AG09309 (cell line): ENCODE measurements around the gene FAM204A.

Experiments
- DNase-seq: peaks from one replicate; pipeline ENCODE4 v3.0.0-alpha.2; 2010; ENCODE audit warnings: low read depth
- H3K4me3 ChIP-seq: 2 replicates; pipeline ENCODE4 v1.5.1; 2011; ENCODE audit warnings: mild to moderate bottlenecking, low read depth, low read length, moderate library complexity; ENCODE audit not compliant: control insufficient read depth
- CTCF ChIP-seq: IDR thresholded peaks from 2 replicates; pipeline ENCODE4 v1.5.1; 2011; ENCODE audit warnings: mild to moderate bottlenecking, low read depth, low read length, inconsistent platforms; ENCODE audit not compliant: insufficient read depth, control insufficient read depth; ENCODE audit errors: missing control alignments

Gene FAM204A

GRCh38 chr10:118307220-118307619 lies 34.9 kb downstream of the FAM204A start:
- H3K4me3 ChIP-seq = no peak overlapping the region
- DNase-seq = no peak
- TF ChIP-seq CTCF = no peak

GRCh38 chr10:118305730-118306129 lies 36.4 kb downstream of the FAM204A start:
- no peak for DNase-seq
- H3K4me3 ChIP-seq = no peak overlapping the region
- no peak for TF ChIP-seq CTCF

- H3K4me3 ChIP-seq = no peak overlapping the region
- no peak for TF ChIP-seq CTCF
These were observed 37.6 kb downstream of the FAM204A start for GRCh38 chr10:118304521-118304920.

DNA sequence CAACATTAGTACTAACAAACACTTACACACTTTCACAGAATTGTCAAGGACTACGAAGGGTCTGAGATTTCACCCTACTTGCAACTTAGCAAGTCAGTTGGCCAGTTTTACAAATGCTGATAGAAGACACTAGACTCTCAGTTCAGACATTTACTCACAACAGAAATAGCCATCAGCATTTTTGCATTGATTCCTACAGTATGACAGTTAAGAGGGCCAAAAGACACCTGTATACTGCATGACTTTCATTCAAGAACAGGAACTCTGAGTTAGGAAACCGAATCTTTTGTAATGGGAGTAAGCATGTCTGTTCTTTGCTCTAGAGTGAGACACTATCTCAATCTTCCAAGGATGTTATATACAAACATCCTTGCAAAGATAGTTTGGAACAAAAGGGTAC lies 40.9 kb downstream of the FAM204A start:
- DNase-seq = no peak
- TF ChIP-seq CTCF = no peak
- no peak overlapping the region for H3K4me3 ChIP-seq

More at GRCh38 chr10:118304521-118304920, 37.6 kb downstream of the FAM204A start:
- DNase-seq = no peak

GRCh38 chr10:118300320-118300719 lies 41.8 kb downstream of the FAM204A start:
- TF ChIP-seq CTCF = no peak
- no peak overlapping the region for H3K4me3 ChIP-seq
- DNase-seq = no peak

DNA sequence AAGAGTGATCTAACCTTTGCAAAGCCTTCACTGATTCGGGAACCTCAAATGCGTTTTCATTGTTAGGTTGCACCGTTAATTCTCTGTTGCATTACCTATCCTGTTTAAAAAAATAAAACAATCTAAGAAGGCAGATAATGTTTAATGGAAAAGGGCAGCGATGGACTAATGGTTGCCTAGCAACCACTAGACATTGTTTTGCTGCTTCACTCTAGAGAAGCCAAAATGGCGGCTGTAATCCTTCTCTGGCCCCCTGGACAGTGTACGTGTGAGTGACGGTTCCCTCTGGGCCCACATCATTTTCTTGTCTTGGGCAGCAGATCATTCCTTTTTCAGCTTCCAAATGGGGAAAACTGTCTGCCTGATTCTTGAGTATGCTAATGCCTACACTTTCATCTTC lies 43.3 kb downstream of the FAM204A start:
- no peak overlapping the region for H3K4me3 ChIP-seq
- no peak for DNase-seq
- TF ChIP-seq CTCF = no peak

- H3K4me3 ChIP-seq = no peak overlapping the region
- DNase-seq = no peak
- TF ChIP-seq CTCF = no peak
These were observed 51.0 kb downstream of the FAM204A start for GRCh38 chr10:118291122-118291521.
